HG03280 (cell line): ENCODE results near the gene CFAP45.
A peak's percentile ranks its signal among the peaks of the same experiment; 100 is the strongest.
"Not testable (repeated sequence)": the region's sequence is repeated elsewhere in the genome, so short reads cannot be mapped to it uniquely, and the experiment has no call there.

Experiments
- ATAC-seq: cut with Tn5 transposase; IDR thresholded peaks from one replicate; pipeline ENCODE4 v1.9.1; 2021; ENCODE audit warnings: mild to moderate bottlenecking, moderate library complexity; ENCODE audit not compliant: unreplicated experiment

CFAP45 gene

GRCh38 chr1:159908031-159908940 is 8.3 kb upstream of the CFAP45 start:
- ATAC-seq: no peak

- ATAC-seq: no peak
Measured at GRCh38 chr1:159906960-159907359, 7.0 kb upstream of the CFAP45 start.

- ATAC-seq: not testable (repeated sequence)
Measured at GRCh38 chr1:159904036-159904435, 4.1 kb upstream of the CFAP45 start.

- no peak for ATAC-seq
Measured at GRCh38 chr1:159902541-159902940, 2.6 kb upstream of the CFAP45 start.

GRCh38 chr1:159900755-159901360 is 893 bp upstream of the CFAP45 start:
- no peak for ATAC-seq

GRCh38 chr1:159899634-159900033 is 331 bp downstream of the CFAP45 start:
- not testable (repeated sequence) for ATAC-seq

GRCh38 chr1:159898527-159898926 is 1.4 kb downstream of the CFAP45 start:
- no peak for ATAC-seq

GRCh38 chr1:159897962-159898361 is 2.0 kb downstream of the CFAP45 start:
- ATAC-seq: no peak

GRCh38 chr1:159896546-159896930 is 3.4 kb downstream of the CFAP45 start:
- no peak for ATAC-seq

GRCh38 chr1:159895836-159896545 is 4.0 kb downstream of the CFAP45 start:
- ATAC-seq: no peak

GRCh38 chr1:159895286-159895685 is 4.7 kb downstream of the CFAP45 start:
- ATAC-seq: no peak

GRCh38 chr1:159892944-159893343 is 7.0 kb downstream of the CFAP45 start:
- ATAC-seq: no peak

- ATAC-seq: no peak
Measured at GRCh38 chr1:159891275-159892157, 8.4 kb downstream of the CFAP45 start.

GRCh38 chr1:159890390-159890789 is 9.6 kb downstream of the CFAP45 start:
- no peak for ATAC-seq

- ATAC-seq: peak; percentile 82
Measured at GRCh38 chr1:159889821-159890252, 10.1 kb downstream of the CFAP45 start.

GRCh38 chr1:159889202-159889601 is 10.8 kb downstream of the CFAP45 start:
- no peak for ATAC-seq

GRCh38 chr1:159884296-159884695 is 15.7 kb downstream of the CFAP45 start:
- ATAC-seq: no peak

GRCh38 chr1:159883134-159883533 is 16.8 kb downstream of the CFAP45 start:
- ATAC-seq: no peak

GRCh38 chr1:159882527-159882862 is 17.5 kb downstream of the CFAP45 start:
- no peak for ATAC-seq

- ATAC-seq: no peak
Measured at GRCh38 chr1:159881622-159882526, 18.1 kb downstream of the CFAP45 start.
